Type B pancreatic cell (in vitro differentiated cells): ENCODE measurements around the gene DLEC1. TPM values are rescaled to one million over a fixed set of nuclear protein-coding genes. Genes with fewer than 3 reads are reported as not detected.
"Not testable (repeated sequence)": the region's sequence is repeated elsewhere in the genome, so short reads cannot be mapped to it uniquely, and the experiment has no call there.

Source experiments
- DNase-seq: peaks from one replicate; pipeline ENCODE4 v3.0.0; 2021; ENCODE audit warnings: mixed read lengths; ENCODE audit not compliant: unreplicated experiment; ENCODE audit errors: extremely low spot score
- H3K27ac Mint-ChIP-seq: 2 replicates; pipeline ENCODE4 v1.8.0; 2021; ENCODE audit warnings: mild to moderate bottlenecking, mixed read lengths
- H3K27me3 Mint-ChIP-seq: 2 replicates; pipeline ENCODE4 v1.8.0; 2021; ENCODE audit warnings: mixed read lengths
- H3K36me3 Mint-ChIP-seq: 2 replicates; pipeline ENCODE4 v1.8.0; 2021; ENCODE audit warnings: mixed read lengths
- H3K4me1 Mint-ChIP-seq: one replicate; pipeline ENCODE4 v1.8.0; 2021; ENCODE audit warnings: mixed read lengths; ENCODE audit not compliant: unreplicated experiment
- H3K4me3 Mint-ChIP-seq: 2 replicates; pipeline ENCODE4 v1.8.0; 2021; ENCODE audit warnings: mild to moderate bottlenecking, mixed read lengths
- H3K9me3 Mint-ChIP-seq: 2 replicates; pipeline ENCODE4 v1.8.0; 2021; ENCODE audit warnings: mixed read lengths
- total RNA-seq: library from RNA; stranded (reverse); gene quantifications from 2 replicates; pipeline ENCODE4 v1.2.1, GENCODE V29; 2021; ENCODE audit warnings: low replicate concordance
- TF ChIP-seq, protein P1 (sequence below): fragments of 200-600 bp; sonication (generic); conservative IDR thresholded peaks from 2 replicates; pipeline ENCODE4 v1.5.0; 2021; ENCODE audit warnings: antibody characterized with exemption, mild to moderate bottlenecking

Gene DLEC1
- total RNA-seq, 1 donor from 2014 or later: 3.2 TPM

DNA sequence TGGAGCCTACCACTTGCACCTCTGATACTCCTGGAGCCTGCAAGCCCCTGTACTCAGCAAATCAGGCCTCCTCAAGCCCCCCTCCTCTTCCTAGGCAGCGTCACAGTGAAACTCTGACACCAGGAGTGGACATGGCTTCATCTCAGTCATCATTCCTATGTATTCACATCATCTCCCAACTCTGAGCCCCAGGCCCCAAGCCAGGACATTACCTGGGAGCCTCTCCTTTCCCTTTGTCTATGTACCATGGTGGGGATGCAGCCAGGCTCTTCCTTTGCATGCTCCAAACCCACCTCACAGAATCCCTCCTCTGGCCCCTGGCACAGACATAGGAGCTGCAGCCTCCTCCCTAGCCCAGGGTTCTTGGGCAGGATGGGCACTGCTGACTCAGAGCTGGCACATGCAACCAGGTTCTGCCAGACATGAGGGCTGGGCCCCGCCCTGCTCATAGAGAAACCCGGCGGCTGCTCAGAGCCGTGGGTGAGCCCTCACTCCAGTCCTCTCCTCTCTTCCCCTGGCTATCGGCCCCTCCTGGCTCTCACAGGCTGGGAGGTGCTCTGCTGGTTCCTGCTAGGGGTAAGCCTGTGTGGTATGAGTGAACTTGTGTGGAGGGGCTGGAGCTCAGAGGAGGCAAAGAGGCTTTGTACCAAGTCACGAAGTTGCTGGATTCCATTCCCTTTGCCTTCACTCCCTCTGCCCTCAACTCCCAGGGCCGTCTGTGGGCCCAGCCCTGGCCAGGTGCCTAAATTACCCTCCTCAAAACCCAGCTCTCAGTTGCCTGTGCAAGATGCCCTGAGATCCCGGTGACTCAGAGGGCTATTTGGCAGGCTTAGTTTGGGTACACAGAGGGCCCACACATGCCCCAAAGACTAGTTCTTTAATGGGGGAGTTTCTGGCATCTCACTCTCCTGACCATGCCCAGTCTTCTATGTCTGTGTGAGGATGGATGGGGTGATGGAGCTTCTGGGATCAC is 7.7 kb upstream of the DLEC1 start:
- peak overlapping the region; percentile 92 for H3K27ac Mint-ChIP-seq
- TF ChIP-seq, protein P1, sequence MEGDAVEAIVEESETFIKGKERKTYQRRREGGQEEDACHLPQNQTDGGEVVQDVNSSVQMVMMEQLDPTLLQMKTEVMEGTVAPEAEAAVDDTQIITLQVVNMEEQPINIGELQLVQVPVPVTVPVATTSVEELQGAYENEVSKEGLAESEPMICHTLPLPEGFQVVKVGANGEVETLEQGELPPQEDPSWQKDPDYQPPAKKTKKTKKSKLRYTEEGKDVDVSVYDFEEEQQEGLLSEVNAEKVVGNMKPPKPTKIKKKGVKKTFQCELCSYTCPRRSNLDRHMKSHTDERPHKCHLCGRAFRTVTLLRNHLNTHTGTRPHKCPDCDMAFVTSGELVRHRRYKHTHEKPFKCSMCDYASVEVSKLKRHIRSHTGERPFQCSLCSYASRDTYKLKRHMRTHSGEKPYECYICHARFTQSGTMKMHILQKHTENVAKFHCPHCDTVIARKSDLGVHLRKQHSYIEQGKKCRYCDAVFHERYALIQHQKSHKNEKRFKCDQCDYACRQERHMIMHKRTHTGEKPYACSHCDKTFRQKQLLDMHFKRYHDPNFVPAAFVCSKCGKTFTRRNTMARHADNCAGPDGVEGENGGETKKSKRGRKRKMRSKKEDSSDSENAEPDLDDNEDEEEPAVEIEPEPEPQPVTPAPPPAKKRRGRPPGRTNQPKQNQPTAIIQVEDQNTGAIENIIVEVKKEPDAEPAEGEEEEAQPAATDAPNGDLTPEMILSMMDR: no peak
- H3K9me3 Mint-ChIP-seq: no peaks in the 10 kb centered on the region
- no peaks in the 10 kb centered on the region for H3K36me3 Mint-ChIP-seq
- peak overlapping the region; percentile 84 for H3K4me3 Mint-ChIP-seq
- peaks cover 8% of the 10 kb centered on the region for H3K27me3 Mint-ChIP-seq
- H3K4me1 Mint-ChIP-seq: peaks cover 10% of the 10 kb centered on the region
- DNase-seq: no peak

DNA sequence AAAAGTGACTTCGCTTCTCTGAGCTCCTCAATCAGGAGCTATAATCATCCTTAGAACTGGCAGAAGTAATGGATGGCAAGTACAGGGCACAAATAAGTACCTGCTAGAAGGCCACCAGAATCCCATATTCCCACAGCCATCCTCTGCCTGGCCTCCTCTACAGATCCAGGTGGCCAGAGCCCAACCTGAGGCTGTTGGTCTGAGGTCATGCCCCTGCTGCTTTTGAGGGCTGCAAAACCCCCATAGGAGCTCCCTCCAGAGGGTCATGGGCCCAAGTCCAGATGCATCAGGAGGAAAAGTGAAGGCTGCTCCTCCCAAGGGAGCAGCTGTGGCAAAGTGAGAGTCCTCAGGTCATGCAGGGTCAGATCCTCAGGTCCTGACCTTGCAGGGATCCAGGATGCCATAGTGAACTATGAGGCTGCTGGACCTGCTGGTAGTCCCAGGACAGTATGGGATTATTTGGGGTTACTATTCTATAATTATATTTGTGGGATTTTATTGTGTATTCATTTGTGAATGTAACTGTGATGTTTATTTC is 6.6 kb upstream of the DLEC1 start:
- no peak for DNase-seq
- TF ChIP-seq, protein P1: no peak
- Mint-ChIP-seq H3K4me3 (no peak overlapping the region), H3K9me3 (no peaks in the 10 kb centered on the region), H3K27ac (no peak overlapping the region), H3K27me3 (peaks cover 10% of the 10 kb centered on the region), H3K4me1 (peaks cover 13% of the 10 kb centered on the region), H3K36me3 (no peaks in the 10 kb centered on the region)

DNA sequence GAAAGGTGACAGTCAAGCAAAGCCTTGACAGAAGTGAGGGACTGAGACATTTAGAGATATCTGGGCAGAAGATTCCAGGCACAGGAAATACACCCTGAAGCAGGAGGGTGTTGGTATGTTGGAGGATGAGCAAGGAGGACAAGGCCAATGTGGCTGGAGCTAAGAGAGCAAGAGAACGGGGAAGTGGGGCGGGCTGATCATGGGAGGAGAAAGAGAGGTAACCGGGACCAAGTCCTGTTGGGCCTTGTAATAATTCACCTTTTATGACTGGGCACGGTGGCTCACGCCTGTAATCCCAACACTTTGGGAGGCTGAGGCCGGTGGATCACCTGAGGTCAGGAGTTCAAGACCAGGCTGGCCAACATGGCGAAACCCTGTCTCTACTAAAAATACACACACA is 5.4 kb upstream of the DLEC1 start:
- DNase-seq, H3K36me3 Mint-ChIP-seq, H3K4me3 Mint-ChIP-seq, H3K9me3 Mint-ChIP-seq, H3K27ac Mint-ChIP-seq: not testable (repeated sequence)
- Mint-ChIP-seq H3K4me1 (peaks cover 15% of the 10 kb centered on the region), H3K27me3 (peaks cover 15% of the 10 kb centered on the region)

DNA sequence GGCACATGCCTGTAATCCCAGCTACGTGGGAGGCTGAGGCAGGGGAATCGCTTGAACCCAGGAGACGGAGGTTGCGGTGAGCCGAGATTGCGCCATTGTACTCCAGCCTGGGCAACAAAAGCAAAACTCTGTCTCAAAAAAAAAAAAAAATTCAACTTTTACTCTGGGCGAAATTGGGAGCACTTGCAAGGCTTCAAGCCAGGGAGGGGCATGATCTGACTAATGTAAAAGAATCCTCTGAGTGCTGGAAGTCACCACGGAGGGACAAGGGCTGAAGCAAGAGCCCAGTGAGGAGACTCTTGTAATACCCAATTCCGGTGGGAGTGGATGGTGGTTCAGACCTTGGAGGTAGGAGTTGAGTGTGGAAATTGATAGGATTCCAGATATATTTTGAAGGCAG is 4.7 kb upstream of the DLEC1 start:
- H3K4me3 Mint-ChIP-seq, H3K27ac Mint-ChIP-seq, DNase-seq, H3K9me3 Mint-ChIP-seq, H3K36me3 Mint-ChIP-seq: not testable (repeated sequence)
- peaks cover 19% of the 10 kb centered on the region for H3K4me1 Mint-ChIP-seq
- peaks cover 23% of the 10 kb centered on the region for H3K27me3 Mint-ChIP-seq

GRCh38 chr3:38036286-38036685 is 2.7 kb upstream of the DLEC1 start:
- Mint-ChIP-seq H3K4me3 (no peak overlapping the region), H3K9me3 (peaks cover 5% of the 10 kb centered on the region), H3K27me3 (peaks cover 32% of the 10 kb centered on the region), H3K4me1 (peaks cover 25% of the 10 kb centered on the region), H3K36me3 (peaks cover 5% of the 10 kb centered on the region), H3K27ac (peak overlapping the region; percentile 16)
- DNase-seq: no peak
- TF ChIP-seq, protein P1: no peak

DNA sequence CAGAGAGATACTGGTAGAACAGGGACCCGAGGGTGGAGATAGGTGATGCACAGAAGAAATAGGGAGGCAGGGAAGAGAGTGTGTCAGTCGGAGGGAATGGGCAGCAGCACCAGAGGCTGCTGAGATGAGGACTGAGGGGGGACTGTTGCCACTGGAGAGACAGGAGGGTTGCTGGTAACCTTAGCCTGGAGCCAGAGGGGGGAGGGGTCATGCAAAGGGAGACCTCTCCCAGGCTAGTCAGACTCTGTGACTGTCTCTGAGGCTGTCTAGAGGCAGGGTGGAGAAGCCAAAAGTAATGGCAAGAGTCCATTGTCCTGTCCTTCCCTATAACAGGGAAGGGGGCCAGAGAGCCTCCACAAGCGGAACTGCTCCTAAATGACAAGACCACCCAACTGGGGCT is 2.1 kb upstream of the DLEC1 start:
- no peak for DNase-seq
- Mint-ChIP-seq H3K4me3 (no peak overlapping the region), H3K27me3 (peaks cover 32% of the 10 kb centered on the region), H3K27ac (peak overlapping the region; percentile 16), H3K9me3 (peaks cover 5% of the 10 kb centered on the region), H3K36me3 (peaks cover 5% of the 10 kb centered on the region), H3K4me1 (peaks cover 25% of the 10 kb centered on the region)
- TF ChIP-seq, protein P1: no peak
